Type B pancreatic cell (in vitro differentiated cells): ENCODE results near the gene GAB1. TPM values are rescaled to one million over a fixed set of nuclear protein-coding genes. Genes with fewer than 3 reads are reported as not detected.

Experiments
- DNase-seq: peaks from one replicate; pipeline ENCODE4 v3.0.0; 2021; ENCODE audit warnings: mixed read lengths; ENCODE audit not compliant: unreplicated experiment; ENCODE audit errors: extremely low spot score
- H3K27ac Mint-ChIP-seq: 2 replicates; pipeline ENCODE4 v1.8.0; 2021; ENCODE audit warnings: mild to moderate bottlenecking, mixed read lengths
- H3K27me3 Mint-ChIP-seq: 2 replicates; pipeline ENCODE4 v1.8.0; 2021; ENCODE audit warnings: mixed read lengths
- H3K36me3 Mint-ChIP-seq: 2 replicates; pipeline ENCODE4 v1.8.0; 2021; ENCODE audit warnings: mixed read lengths
- H3K4me1 Mint-ChIP-seq: one replicate; pipeline ENCODE4 v1.8.0; 2021; ENCODE audit warnings: mixed read lengths; ENCODE audit not compliant: unreplicated experiment
- H3K4me3 Mint-ChIP-seq: 2 replicates; pipeline ENCODE4 v1.8.0; 2021; ENCODE audit warnings: mild to moderate bottlenecking, mixed read lengths
- H3K9me3 Mint-ChIP-seq: 2 replicates; pipeline ENCODE4 v1.8.0; 2021; ENCODE audit warnings: mixed read lengths
- total RNA-seq: library from RNA; stranded (reverse); gene quantifications from 2 replicates; pipeline ENCODE4 v1.2.1, GENCODE V29; 2021; ENCODE audit warnings: low replicate concordance
- TF ChIP-seq, protein P1 (sequence below): fragments of 200-600 bp; sonication (generic); conservative IDR thresholded peaks from 2 replicates; pipeline ENCODE4 v1.5.0; 2021; ENCODE audit warnings: antibody characterized with exemption, mild to moderate bottlenecking

The GAB1 gene
- total RNA-seq, 1 donor from 2014 or later: 27.0 TPM

DNA sequence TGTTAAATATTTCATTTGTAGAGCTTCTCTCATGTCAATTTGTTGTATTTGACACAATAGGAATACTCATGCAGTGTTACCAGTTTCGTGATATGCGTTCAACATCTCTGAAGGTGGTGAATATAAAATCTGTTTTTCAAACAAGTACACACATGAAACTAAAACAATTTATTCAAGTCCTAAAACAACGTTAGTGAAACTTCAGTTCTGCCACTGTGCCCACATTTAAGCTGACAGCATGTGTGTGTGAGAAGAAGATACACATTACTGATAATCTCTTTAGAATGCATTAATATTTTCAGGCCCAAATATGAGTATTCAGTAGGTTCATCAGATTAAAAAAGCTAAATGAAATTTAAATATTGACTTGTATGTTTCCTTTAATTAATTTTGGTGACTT is 21.7 kb downstream of the GAB1 start:
- H3K27ac Mint-ChIP-seq: peak overlapping the region; percentile 89

DNA sequence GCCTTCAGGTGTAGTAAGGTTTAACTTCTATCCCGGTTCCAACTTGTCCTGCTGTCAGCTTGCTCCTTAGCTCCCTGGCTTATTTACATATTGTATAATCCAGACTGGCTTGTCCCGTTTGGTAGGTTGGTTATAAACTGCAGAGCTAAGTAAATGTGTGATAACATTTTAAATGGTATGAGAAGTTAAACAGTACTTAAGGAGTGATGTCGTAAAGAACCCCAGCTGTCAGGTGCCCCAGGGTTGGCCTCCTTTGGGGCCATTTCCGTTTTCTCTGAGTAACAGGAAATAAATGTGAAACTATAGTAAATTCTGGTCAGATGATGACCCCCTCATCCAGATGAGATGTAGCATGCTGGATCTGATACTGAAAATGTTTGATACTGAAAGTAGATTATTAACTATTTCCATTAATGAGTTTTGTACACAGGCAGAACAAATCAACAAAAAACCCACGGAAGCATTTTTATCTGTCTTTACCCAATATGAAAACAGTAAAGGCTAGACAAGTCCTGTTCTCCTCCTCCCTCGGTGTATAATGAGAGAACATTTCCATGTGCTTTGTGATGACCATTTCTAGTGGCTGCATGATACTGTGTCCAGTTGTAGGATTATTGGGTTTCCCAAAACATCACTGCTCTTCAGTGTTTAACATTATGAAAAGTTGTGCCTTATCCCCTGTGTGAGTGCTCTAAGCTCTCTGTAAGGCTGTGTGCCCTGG is 22.4 kb downstream of the GAB1 start:
- Mint-ChIP-seq H3K4me3 (peak overlapping the region; percentile 63), H3K4me1 (peaks cover 39% of the 10 kb centered on the region), H3K9me3 (peaks cover under 1% of the 10 kb centered on the region), H3K36me3 (peaks cover 6% of the 10 kb centered on the region), H3K27ac (peak overlapping the region; percentile 89), H3K27me3 (no peaks in the 10 kb centered on the region)
- DNase-seq: no peak
- TF ChIP-seq, protein P1, sequence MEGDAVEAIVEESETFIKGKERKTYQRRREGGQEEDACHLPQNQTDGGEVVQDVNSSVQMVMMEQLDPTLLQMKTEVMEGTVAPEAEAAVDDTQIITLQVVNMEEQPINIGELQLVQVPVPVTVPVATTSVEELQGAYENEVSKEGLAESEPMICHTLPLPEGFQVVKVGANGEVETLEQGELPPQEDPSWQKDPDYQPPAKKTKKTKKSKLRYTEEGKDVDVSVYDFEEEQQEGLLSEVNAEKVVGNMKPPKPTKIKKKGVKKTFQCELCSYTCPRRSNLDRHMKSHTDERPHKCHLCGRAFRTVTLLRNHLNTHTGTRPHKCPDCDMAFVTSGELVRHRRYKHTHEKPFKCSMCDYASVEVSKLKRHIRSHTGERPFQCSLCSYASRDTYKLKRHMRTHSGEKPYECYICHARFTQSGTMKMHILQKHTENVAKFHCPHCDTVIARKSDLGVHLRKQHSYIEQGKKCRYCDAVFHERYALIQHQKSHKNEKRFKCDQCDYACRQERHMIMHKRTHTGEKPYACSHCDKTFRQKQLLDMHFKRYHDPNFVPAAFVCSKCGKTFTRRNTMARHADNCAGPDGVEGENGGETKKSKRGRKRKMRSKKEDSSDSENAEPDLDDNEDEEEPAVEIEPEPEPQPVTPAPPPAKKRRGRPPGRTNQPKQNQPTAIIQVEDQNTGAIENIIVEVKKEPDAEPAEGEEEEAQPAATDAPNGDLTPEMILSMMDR: no peak

More for the DNA sequence above, 21.7 kb downstream of the GAB1 start:
- peaks cover 45% of the 10 kb centered on the region for H3K4me1 Mint-ChIP-seq
- TF ChIP-seq, protein P1: no peak
- peaks cover 6% of the 10 kb centered on the region for H3K36me3 Mint-ChIP-seq
- no peaks in the 10 kb centered on the region for H3K27me3 Mint-ChIP-seq
- DNase-seq: no peak
- H3K9me3 Mint-ChIP-seq: no peaks in the 10 kb centered on the region
- peak overlapping the region; percentile 63 for H3K4me3 Mint-ChIP-seq

DNA sequence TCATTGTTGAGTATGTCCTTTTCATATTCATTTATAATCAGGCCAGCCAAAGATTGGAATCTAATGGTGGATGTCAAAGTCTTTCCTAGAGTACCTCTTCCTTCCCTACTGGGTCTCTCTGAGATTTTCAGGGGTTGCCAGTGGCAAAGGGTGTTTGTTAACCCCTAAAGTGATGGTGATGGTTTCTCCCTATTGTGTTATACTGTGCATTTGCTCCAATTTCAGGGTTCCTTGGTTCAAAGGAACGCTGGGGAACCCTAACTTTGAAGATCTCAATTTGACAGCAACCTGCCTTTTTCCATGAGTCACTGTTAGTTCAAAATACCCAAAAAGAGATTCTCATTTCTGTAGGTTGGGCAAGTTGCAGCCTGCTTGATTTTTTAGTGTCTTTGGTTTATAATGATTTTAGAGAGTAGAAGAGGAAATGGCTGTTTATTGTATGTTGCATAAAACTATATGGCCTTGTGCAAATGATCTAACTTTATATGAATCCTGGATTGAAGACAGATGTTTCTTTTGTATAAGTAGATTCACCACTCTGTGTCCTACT is 23.0 kb downstream of the GAB1 start:
- peaks cover 42% of the 10 kb centered on the region for H3K4me1 Mint-ChIP-seq
- H3K27me3 Mint-ChIP-seq: no peaks in the 10 kb centered on the region
- TF ChIP-seq, protein P1: no peak
- H3K36me3 Mint-ChIP-seq: peaks cover 6% of the 10 kb centered on the region
- DNase-seq: no peak
- H3K9me3 Mint-ChIP-seq: peaks cover 6% of the 10 kb centered on the region
- peak overlapping the region; percentile 59 for H3K4me3 Mint-ChIP-seq
- peak overlapping the region; percentile 89 for H3K27ac Mint-ChIP-seq

DNA sequence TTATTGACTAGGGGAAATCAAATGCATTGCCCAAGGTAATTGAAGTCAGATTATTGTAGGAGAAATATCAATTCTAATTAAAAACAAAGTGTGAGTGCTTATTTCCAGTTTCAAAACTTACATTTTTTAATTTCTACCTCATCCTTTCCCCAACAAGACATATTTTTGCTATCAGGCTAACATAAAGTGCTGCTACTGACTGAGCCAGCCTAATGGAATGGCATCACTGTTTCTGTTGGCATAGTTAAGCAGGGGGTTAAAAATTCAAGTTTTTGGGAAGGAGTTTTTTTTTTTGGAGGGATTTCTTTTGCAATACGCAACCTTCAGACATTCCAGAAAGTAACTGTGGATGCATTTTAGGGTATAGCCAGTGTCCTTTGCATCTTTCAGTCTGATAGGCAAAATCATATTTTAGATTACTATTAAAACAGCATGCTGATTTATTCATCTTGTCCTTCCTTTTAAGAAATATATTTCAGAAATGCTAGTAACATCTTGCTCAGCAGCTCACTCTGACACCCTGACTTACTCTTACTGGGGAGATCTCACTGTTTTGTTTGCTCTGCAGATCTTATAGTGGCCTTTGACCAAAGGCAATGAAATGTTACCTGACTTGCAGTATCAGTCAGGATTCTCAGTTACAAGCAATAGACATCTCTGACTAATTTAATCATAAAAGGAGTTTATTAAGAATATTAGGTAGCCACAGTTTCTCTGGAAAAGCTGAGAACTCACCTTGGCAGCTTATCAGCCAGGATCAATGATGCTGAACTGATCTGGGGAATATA is 24.4 kb downstream of the GAB1 start:
- peaks cover 4% of the 10 kb centered on the region for H3K36me3 Mint-ChIP-seq
- peaks cover 6% of the 10 kb centered on the region for H3K9me3 Mint-ChIP-seq
- H3K4me3 Mint-ChIP-seq: no peak overlapping the region
- no peak for DNase-seq
- H3K27ac Mint-ChIP-seq: no peak overlapping the region
- no peaks in the 10 kb centered on the region for H3K27me3 Mint-ChIP-seq
- TF ChIP-seq, protein P1: no peak
- peaks cover 34% of the 10 kb centered on the region for H3K4me1 Mint-ChIP-seq

DNA sequence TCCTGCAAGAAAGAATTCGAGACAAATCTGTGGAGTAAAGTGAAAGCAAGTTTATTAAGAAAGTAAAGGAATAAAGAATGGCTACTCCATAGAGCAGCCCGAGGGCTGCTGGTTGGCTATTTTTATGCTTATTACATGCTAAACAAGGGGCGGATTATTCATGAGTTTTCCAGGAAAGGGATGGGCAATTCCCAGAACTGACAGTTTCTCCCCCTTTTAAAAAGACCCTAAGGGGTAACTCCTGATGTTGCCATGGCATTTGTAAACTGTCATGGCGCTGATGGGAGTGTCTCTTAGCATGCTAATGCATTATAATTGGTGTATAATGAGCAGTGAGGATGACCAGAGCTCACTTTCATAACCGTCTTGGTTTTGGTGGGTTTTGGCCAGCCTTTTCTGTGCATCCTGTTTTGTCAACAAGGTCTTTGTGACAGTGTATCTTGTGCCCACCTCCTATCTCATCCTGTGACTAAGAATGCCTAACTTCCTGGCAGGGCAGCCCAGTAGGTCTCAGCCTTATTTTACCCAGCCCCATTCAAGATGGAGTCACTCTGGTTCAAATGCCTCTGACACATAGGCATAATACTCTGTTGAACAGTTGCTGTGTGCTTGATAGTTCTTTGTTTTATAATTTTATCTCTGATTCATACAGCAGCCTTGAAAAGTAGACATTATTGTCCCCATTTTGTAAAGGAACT is 25.8 kb downstream of the GAB1 start:
- peaks cover 6% of the 10 kb centered on the region for H3K9me3 Mint-ChIP-seq
- peaks cover 29% of the 10 kb centered on the region for H3K4me1 Mint-ChIP-seq
- no peak overlapping the region for H3K27ac Mint-ChIP-seq
- DNase-seq: no peak
- H3K36me3 Mint-ChIP-seq: peaks cover 4% of the 10 kb centered on the region
- TF ChIP-seq, protein P1: no peak
- H3K27me3 Mint-ChIP-seq: no peaks in the 10 kb centered on the region
- no peak overlapping the region for H3K4me3 Mint-ChIP-seq
